ENCODE measurements around the gene MYMK.

Gene MYMK

GRCh38 chr9:133505901-133506652, 18.7 kb downstream of the MYMK start:
- H3K4me3 ChIP-seq (ENCODE audit: low read depth, low read length): no peak overlapping the region
- H3K27me3 ChIP-seq (ENCODE audit: control insufficient read depth, insufficient read depth, low read length): no peaks in the 10 kb centered on the region
- H2AFZ ChIP-seq: no peak overlapping the region
- no peak overlapping the region for H3K9ac ChIP-seq
- H3K27ac ChIP-seq: no peak overlapping the region
- TF ChIP-seq CTCF (IDR thresholded peaks at IDR 0.05): no peak
- no peaks in the 10 kb centered on the region for H3K79me2 ChIP-seq
- H3K36me3 ChIP-seq (ENCODE audit: control insufficient read depth, insufficient read depth, low read length): no peaks in the 10 kb centered on the region
- H3K4me2 ChIP-seq (ENCODE audit: low read length): no peak overlapping the region
- no peaks in the 10 kb centered on the region for H3K9me3 ChIP-seq (ENCODE audit: control insufficient read depth, low read length)
- no peaks in the 10 kb centered on the region for H3K4me1 ChIP-seq

- Histone ChIP-seq H3K27me3 (ENCODE audit: control insufficient read depth, insufficient read depth, low read length) (no peaks in the 10 kb centered on the region), H3K79me2 (no peaks in the 10 kb centered on the region), H3K4me2 (ENCODE audit: low read length) (no peak overlapping the region), H2AFZ (no peak overlapping the region), H3K27ac (no peak overlapping the region), H3K4me3 (ENCODE audit: low read depth, low read length) (no peak overlapping the region), H3K9ac (no peak overlapping the region), H3K4me1 (no peaks in the 10 kb centered on the region), H3K9me3 (ENCODE audit: control insufficient read depth, low read length) (no peaks in the 10 kb centered on the region), H3K36me3 (ENCODE audit: control insufficient read depth, insufficient read depth, low read length) (no peaks in the 10 kb centered on the region)
- no peak for TF ChIP-seq CTCF (IDR thresholded peaks at IDR 0.05)
Measured at GRCh38 chr9:133505186-133505830, 19.5 kb downstream of the MYMK start.

GRCh38 chr9:133502112-133502511, 22.6 kb downstream of the MYMK start:
- no peaks in the 10 kb centered on the region for H3K4me1 ChIP-seq
- H3K27me3 ChIP-seq (ENCODE audit: control insufficient read depth, insufficient read depth, low read length): no peaks in the 10 kb centered on the region
- H3K27ac ChIP-seq: no peak overlapping the region
- no peak for TF ChIP-seq CTCF (IDR thresholded peaks at IDR 0.05)
- no peak overlapping the region for H2AFZ ChIP-seq
- no peaks in the 10 kb centered on the region for H3K36me3 ChIP-seq (ENCODE audit: control insufficient read depth, insufficient read depth, low read length)
- H3K9ac ChIP-seq: no peak overlapping the region
- H3K9me3 ChIP-seq (ENCODE audit: control insufficient read depth, low read length): no peaks in the 10 kb centered on the region
- no peak overlapping the region for H3K4me3 ChIP-seq (ENCODE audit: low read depth, low read length)
- no peaks in the 10 kb centered on the region for H3K79me2 ChIP-seq
- no peak overlapping the region for H3K4me2 ChIP-seq (ENCODE audit: low read length)

- no peak overlapping the region for H3K9ac ChIP-seq
- no peaks in the 10 kb centered on the region for H3K79me2 ChIP-seq
- H3K27ac ChIP-seq: no peak overlapping the region
- TF ChIP-seq CTCF (IDR thresholded peaks at IDR 0.05): no peak
- no peaks in the 10 kb centered on the region for H3K36me3 ChIP-seq (ENCODE audit: control insufficient read depth, insufficient read depth, low read length)
- no peaks in the 10 kb centered on the region for H3K4me1 ChIP-seq
- no peak overlapping the region for H2AFZ ChIP-seq
- no peaks in the 10 kb centered on the region for H3K9me3 ChIP-seq (ENCODE audit: control insufficient read depth, low read length)
- no peak overlapping the region for H3K4me2 ChIP-seq (ENCODE audit: low read length)
- no peak overlapping the region for H3K4me3 ChIP-seq (ENCODE audit: low read depth, low read length)
- no peaks in the 10 kb centered on the region for H3K27me3 ChIP-seq (ENCODE audit: control insufficient read depth, insufficient read depth, low read length)
Measured at GRCh38 chr9:133499892-133500270, 24.9 kb downstream of the MYMK start.
